Activated B cell treated with CpG ODN at 0.5 μM for 24 hours (primary cell): ENCODE results near the gene L3MBTL4. TPM values are rescaled to one million over a fixed set of nuclear protein-coding genes. Genes with fewer than 3 reads are reported as not detected.

Experiments used
- ATAC-seq: fragments of 200-7000 bp; cut with Tn5 transposase; one replicate; pipeline ENCODE4 v1.10.0; 2021; ENCODE audit warnings: low read depth, mild to moderate bottlenecking, moderate library complexity
- CTCF ChIA-PET: fragments of 350-600 bp; sonication (Branson Sonifier 250); formaldehyde crosslinking; loops from one replicate; lab custom pipeline; 2021; ENCODE audit warnings: antibody characterized with exemption; lab: Charles Lee
- POLR2A ChIA-PET: fragments of 350-600 bp; sonication (Branson Sonifier 250); formaldehyde crosslinking; loops from one replicate; lab custom pipeline; 2021; ENCODE audit warnings: antibody characterized with exemption; lab: Charles Lee
- DNase-seq: peaks from one replicate; pipeline ENCODE4 v3.0.0; 2022
- H3K27ac Mint-ChIP-seq: one replicate; pipeline ENCODE4 v1.8.0; 2020; ENCODE audit warnings: mixed read lengths
- H3K27me3 Mint-ChIP-seq: one replicate; pipeline ENCODE4 v1.8.0; 2021; ENCODE audit warnings: mixed read lengths
- H3K36me3 Mint-ChIP-seq: one replicate; pipeline ENCODE4 v1.8.0; 2021; ENCODE audit warnings: low read depth, mixed read lengths
- H3K4me1 Mint-ChIP-seq: one replicate; pipeline ENCODE4 v1.8.0; 2021; ENCODE audit warnings: mixed read lengths
- H3K4me3 Mint-ChIP-seq: one replicate; pipeline ENCODE4 v1.8.0; 2020; ENCODE audit warnings: mild to moderate bottlenecking, mixed read lengths
- H3K9me3 Mint-ChIP-seq: one replicate; pipeline ENCODE4 v1.8.0; 2020; ENCODE audit warnings: mixed read lengths
- intact Hi-C: fragments of 100-400 bp; cut with micrococcal nuclease; formaldehyde crosslinking; loops from one replicate; pipeline ENCODE4 v1.15.1; 2024
- total RNA-seq: library from RNA; stranded (reverse); gene quantifications from 2 replicates; pipeline ENCODE4 v1.2.3, GENCODE V29; 2022
- TF ChIP-seq, protein P1 (sequence below): fragments of 200-600 bp; IDR thresholded peaks from one replicate; pipeline ENCODE4 v1.8.0; 2022; ENCODE audit warnings: antibody characterized with exemption, mild to moderate bottlenecking

Gene L3MBTL4
- total RNA-seq, 1 donor from 2014 or later, result 12.3 TPM

GRCh38 chr18:5977022-5977421 is 437.7 kb downstream of the L3MBTL4 start:
- H3K36me3 Mint-ChIP-seq, result no peaks in the 10 kb centered on the region
- intact Hi-C loops, result loop anchor here (5.0 to 10.0 kb wide), 2 partner anchors 50 to 438 kb away; partner anchors contain the start of gene L3MBTL4
- DNase-seq, result no peak
- H3K27ac Mint-ChIP-seq, result no peak overlapping the region
- ChIA-PET POLR2A (no interaction called here), CTCF (no interaction called here)
- H3K27me3 Mint-ChIP-seq, result no peaks in the 10 kb centered on the region
- no peaks in the 10 kb centered on the region for H3K9me3 Mint-ChIP-seq
- TF ChIP-seq, protein P1, sequence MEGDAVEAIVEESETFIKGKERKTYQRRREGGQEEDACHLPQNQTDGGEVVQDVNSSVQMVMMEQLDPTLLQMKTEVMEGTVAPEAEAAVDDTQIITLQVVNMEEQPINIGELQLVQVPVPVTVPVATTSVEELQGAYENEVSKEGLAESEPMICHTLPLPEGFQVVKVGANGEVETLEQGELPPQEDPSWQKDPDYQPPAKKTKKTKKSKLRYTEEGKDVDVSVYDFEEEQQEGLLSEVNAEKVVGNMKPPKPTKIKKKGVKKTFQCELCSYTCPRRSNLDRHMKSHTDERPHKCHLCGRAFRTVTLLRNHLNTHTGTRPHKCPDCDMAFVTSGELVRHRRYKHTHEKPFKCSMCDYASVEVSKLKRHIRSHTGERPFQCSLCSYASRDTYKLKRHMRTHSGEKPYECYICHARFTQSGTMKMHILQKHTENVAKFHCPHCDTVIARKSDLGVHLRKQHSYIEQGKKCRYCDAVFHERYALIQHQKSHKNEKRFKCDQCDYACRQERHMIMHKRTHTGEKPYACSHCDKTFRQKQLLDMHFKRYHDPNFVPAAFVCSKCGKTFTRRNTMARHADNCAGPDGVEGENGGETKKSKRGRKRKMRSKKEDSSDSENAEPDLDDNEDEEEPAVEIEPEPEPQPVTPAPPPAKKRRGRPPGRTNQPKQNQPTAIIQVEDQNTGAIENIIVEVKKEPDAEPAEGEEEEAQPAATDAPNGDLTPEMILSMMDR, result no peak
- H3K4me3 Mint-ChIP-seq, result no peak overlapping the region
- ATAC-seq, result no peak
- H3K4me1 Mint-ChIP-seq, result peaks cover 45% of the 10 kb centered on the region

DNA sequence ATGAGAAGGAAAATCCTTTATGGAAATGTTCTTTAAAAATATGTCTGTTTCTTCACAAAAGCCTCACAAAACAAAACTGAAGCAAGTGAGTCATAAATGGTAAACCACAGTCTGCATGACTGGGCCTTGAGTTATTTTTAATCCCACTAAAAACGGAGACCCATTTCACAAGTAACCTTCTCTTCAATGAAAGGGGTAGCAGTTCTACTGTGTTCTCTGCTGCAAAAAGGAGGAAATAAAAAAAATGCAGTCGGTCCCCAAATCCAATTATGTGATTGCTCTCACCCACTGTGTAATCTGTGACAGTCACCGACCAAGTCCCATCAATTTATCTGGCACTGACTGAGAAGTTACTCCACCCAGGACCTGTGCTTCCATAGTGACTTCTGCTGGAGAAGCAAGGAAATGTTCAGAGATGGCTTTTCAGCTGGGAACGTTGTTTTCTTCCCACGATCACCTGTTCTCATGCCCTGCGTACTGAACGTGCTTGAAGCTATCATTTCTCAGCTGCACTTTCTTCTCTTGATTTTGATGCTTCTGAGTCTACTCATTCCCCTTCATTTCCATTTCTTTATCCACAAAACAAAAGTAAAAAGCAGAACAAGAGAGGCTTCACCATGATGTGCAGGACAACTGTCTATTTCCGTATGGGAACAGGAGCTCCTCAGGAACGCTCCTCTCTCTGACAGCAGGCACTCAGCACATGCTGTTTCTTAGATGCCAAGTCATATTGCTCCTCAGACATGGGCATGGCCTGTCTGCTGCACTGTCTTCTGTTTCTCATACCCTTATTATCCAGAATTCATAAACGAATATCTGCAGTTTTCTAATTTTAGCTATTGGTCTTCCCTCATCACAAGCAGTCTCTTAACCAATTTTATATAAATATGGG is 439.4 kb downstream of the L3MBTL4 start:
- intact Hi-C loops, result loop anchor here (1.0 to 10.0 kb wide), 3 partner anchors 29 to 439 kb away; partner anchors contain the start of gene L3MBTL4
- H3K9me3 Mint-ChIP-seq, result no peaks in the 10 kb centered on the region
- peaks cover 45% of the 10 kb centered on the region for H3K4me1 Mint-ChIP-seq
- no peaks in the 10 kb centered on the region for H3K36me3 Mint-ChIP-seq
- ChIA-PET CTCF (no interaction called here), POLR2A (no interaction called here)
- ATAC-seq (peak; percentile 82), DNase-seq (no peak)
- peak overlapping the region; percentile 61 for H3K27ac Mint-ChIP-seq
- TF ChIP-seq, protein P1, result no peak
- peak overlapping the region; percentile 28 for H3K4me3 Mint-ChIP-seq
- H3K27me3 Mint-ChIP-seq, result no peaks in the 10 kb centered on the region

GRCh38 chr18:5974696-5975095 is 440.0 kb downstream of the L3MBTL4 start:
- intact Hi-C loops, result loop anchor here (1.0 to 10.0 kb wide), 3 partner anchors 30 to 440 kb away; partner anchors contain the start of gene L3MBTL4
- DNase-seq, result no peak
- H3K27ac Mint-ChIP-seq, result peak overlapping the region; percentile 61
- peaks cover 45% of the 10 kb centered on the region for H3K4me1 Mint-ChIP-seq
- H3K27me3 Mint-ChIP-seq, result no peaks in the 10 kb centered on the region
- no peaks in the 10 kb centered on the region for H3K9me3 Mint-ChIP-seq
- ChIA-PET CTCF (no interaction called here), POLR2A (no interaction called here)
- no peaks in the 10 kb centered on the region for H3K36me3 Mint-ChIP-seq
- ATAC-seq, result no peak
- TF ChIP-seq, protein P1, result no peak
- H3K4me3 Mint-ChIP-seq, result peak overlapping the region; percentile 4

- intact Hi-C loops, result loop anchor here (10.0 kb wide), 1 partner anchor 442 kb away; the partner anchor contains the start of gene L3MBTL4
- CTCF ChIA-PET, result no interaction called here
- POLR2A ChIA-PET, result no interaction called here
- no peaks in the 10 kb centered on the region for H3K9me3 Mint-ChIP-seq
- no peaks in the 10 kb centered on the region for H3K36me3 Mint-ChIP-seq
- ATAC-seq (no peak), DNase-seq (no peak)
- peaks cover 45% of the 10 kb centered on the region for H3K4me1 Mint-ChIP-seq
- TF ChIP-seq, protein P1, result no peak
- H3K4me3 Mint-ChIP-seq, result no peak overlapping the region
- H3K27ac Mint-ChIP-seq, result no peak overlapping the region
- H3K27me3 Mint-ChIP-seq, result no peaks in the 10 kb centered on the region
Observed at GRCh38 chr18:5973099-5973498, 441.6 kb downstream of the L3MBTL4 start.

DNA sequence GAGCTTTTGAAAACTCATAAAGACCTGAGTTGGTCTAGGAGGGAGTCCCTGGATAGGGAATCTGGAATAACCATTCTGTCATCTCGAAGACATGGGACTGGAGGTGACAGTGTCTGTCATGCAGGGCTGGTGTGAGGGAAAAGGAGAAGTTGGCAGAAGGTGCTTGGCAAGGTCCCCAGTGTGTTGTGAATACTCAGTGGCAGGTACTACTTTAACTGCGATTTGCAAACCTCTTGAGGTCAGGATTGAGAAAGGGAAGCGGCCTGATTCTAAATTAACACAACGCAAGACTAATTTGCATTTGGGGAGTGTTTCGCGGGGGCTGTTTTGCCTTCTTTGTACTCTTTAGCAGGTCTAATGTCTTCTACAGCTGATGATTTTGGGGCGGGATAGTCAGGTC is 442.4 kb downstream of the L3MBTL4 start:
- Mint-ChIP-seq H3K4me1 (peaks cover 44% of the 10 kb centered on the region), H3K36me3 (peaks cover 3% of the 10 kb centered on the region), H3K27me3 (no peaks in the 10 kb centered on the region), H3K4me3 (no peak overlapping the region), H3K9me3 (no peaks in the 10 kb centered on the region), H3K27ac (no peak overlapping the region)
- ATAC-seq (peak; percentile 37), DNase-seq (no peak)
- ChIA-PET CTCF (no interaction called here), POLR2A (no interaction called here)
- TF ChIP-seq, protein P1, result no peak
- intact Hi-C loops, result loop anchor here (10.0 kb wide), 1 partner anchor 443 kb away; the partner anchor contains the start of gene L3MBTL4
